C4-2B (cell line): Measurements from ENCODE around the gene FNDC3A.

Source experiments
- H3K27ac ChIP-seq: fragments of 450-650 bp; 2 replicates; pipeline ENCODE4 v1.5.1; 2017
- CTCF ChIP-seq: fragments of 450-650 bp; conservative IDR thresholded peaks from 2 replicates; pipeline ENCODE4 v1.5.1; 2017; ENCODE audit warnings: mild to moderate bottlenecking
- ZFX ChIP-seq: fragments of 450-650 bp; IDR thresholded peaks from 2 replicates; pipeline ENCODE4 v1.6.1; 2017

FNDC3A gene

GRCh38 chr13:49164712-49165111, 189.0 kb downstream of the FNDC3A start:
- no peak for TF ChIP-seq CTCF
- no peak for TF ChIP-seq ZFX
- H3K27ac ChIP-seq, result no peak overlapping the region

- TF ChIP-seq CTCF, result no peak
- no peak for TF ChIP-seq ZFX
Observed at GRCh38 chr13:49165798-49166752, 190.4 kb downstream of the FNDC3A start.

GRCh38 chr13:49171359-49171758, 195.6 kb downstream of the FNDC3A start:
- no peak for TF ChIP-seq ZFX
- TF ChIP-seq CTCF, result no peak
- H3K27ac ChIP-seq, result no peak overlapping the region

More at GRCh38 chr13:49165798-49166752, 190.4 kb downstream of the FNDC3A start:
- H3K27ac ChIP-seq, result 0 out of 2 replicates have a peak overlapping the region, but pooled peaks have one; percentile 4

- TF ChIP-seq ZFX (no peak), CTCF (no peak)
- no peak overlapping the region for H3K27ac ChIP-seq
Observed at GRCh38 chr13:49183672-49184325, 208.1 kb downstream of the FNDC3A start.

GRCh38 chr13:49184621-49185020, 208.9 kb downstream of the FNDC3A start:
- TF ChIP-seq CTCF (no peak), ZFX (no peak)
- no peak overlapping the region for H3K27ac ChIP-seq

GRCh38 chr13:49185264-49185663, 209.6 kb downstream of the FNDC3A start:
- no peak overlapping the region for H3K27ac ChIP-seq

More at GRCh38 chr13:49185264-49185663, 209.6 kb downstream of the FNDC3A start:
- TF ChIP-seq ZFX (no peak), CTCF (no peak)
